HEK293 (cell line): ENCODE data around the gene GJB3.

Source experiments
- EGR2 ChIP-seq: fragments of 450-650 bp; formaldehyde crosslinking; IDR thresholded peaks from 2 replicates; pipeline ENCODE4 v1.5.1; 2016; ENCODE audit warnings: low read depth, missing biosample characterization, missing genetic modification characterization
- KLF8 ChIP-seq: fragments of 450-650 bp; formaldehyde crosslinking; IDR thresholded peaks from 2 replicates; pipeline ENCODE4 v1.5.1; 2016; ENCODE audit warnings: missing biosample characterization, missing genetic modification characterization
- REPIN1 ChIP-seq: fragments of 450-650 bp; formaldehyde crosslinking; IDR thresholded peaks from 2 replicates; pipeline ENCODE4 v1.5.1; 2017; ENCODE audit warnings: missing biosample characterization, missing genetic modification characterization, low read depth
- REST ChIP-seq: fragments of 450-650 bp; formaldehyde crosslinking; IDR thresholded peaks from 2 replicates; pipeline ENCODE4 v1.5.1; 2016; ENCODE audit warnings: missing biosample characterization, missing genetic modification characterization
- ZNF24 ChIP-seq: fragments of 450-650 bp; formaldehyde crosslinking; IDR thresholded peaks from 2 replicates; pipeline ENCODE4 v1.5.1; 2016; ENCODE audit warnings: missing biosample characterization, missing genetic modification characterization
- ZNF391 ChIP-seq: fragments of 450-650 bp; formaldehyde crosslinking; IDR thresholded peaks from 2 replicates; pipeline ENCODE4 v1.5.1; 2016; ENCODE audit warnings: low read depth, missing biosample characterization, missing genetic modification characterization, borderline replicate concordance
- ZNF433 ChIP-seq: fragments of 450-650 bp; formaldehyde crosslinking; IDR thresholded peaks from 2 replicates; pipeline ENCODE4 v1.5.1; 2016; ENCODE audit warnings: missing biosample characterization, missing genetic modification characterization, low read depth
- ZNF530 ChIP-seq: fragments of 450-650 bp; formaldehyde crosslinking; IDR thresholded peaks from 2 replicates; pipeline ENCODE4 v1.5.1; 2016; ENCODE audit warnings: low read depth, missing biosample characterization, missing genetic modification characterization
- ZNF76 ChIP-seq: fragments of 450-650 bp; formaldehyde crosslinking; IDR thresholded peaks from 2 replicates; pipeline ENCODE4; 2016; ENCODE audit warnings: low read depth, missing biosample characterization, missing genetic modification characterization, borderline replicate concordance
- TF ChIP-seq, protein P1 (sequence below): fragments of 450-650 bp; formaldehyde crosslinking; IDR thresholded peaks from 2 replicates; pipeline ENCODE4 v1.5.1; 2016; ENCODE audit warnings: missing biosample characterization, missing genetic modification characterization
- TF ChIP-seq, protein P2 (sequence below): fragments of 450-650 bp; formaldehyde crosslinking; IDR thresholded peaks from 2 replicates; pipeline ENCODE4 v1.5.1; 2017; ENCODE audit warnings: missing biosample characterization, missing genetic modification characterization

DNA sequence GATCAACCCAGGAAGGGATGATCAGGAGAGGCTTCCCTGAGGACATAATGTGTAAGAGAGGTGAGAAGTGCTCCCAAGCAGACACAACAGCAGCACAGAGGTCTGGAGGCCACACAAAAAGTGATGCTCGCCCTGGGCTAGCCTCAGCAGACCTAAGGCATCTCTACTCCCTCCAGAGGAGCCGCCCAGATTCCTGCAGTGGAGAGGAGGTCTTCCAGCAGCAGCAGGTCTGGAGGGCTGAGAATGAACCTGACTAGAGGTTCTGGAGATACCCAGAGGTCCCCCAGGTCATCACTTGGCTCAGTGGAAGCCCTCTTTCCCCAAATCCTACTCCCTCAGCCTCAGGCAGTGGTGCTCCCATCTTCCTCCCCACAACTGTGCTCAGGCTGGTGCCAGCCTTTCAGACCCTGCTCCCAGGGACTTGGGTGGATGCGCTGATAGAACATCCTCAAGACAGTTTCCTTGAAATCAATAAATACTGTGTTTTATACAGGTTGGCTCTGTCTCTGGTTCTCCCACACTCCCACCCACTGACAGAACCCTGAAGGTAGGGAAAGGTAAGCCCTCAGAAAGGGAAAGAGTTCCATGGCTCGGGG, 5.0 kb downstream of the GJB3 start:
- TF ChIP-seq, protein P1, sequence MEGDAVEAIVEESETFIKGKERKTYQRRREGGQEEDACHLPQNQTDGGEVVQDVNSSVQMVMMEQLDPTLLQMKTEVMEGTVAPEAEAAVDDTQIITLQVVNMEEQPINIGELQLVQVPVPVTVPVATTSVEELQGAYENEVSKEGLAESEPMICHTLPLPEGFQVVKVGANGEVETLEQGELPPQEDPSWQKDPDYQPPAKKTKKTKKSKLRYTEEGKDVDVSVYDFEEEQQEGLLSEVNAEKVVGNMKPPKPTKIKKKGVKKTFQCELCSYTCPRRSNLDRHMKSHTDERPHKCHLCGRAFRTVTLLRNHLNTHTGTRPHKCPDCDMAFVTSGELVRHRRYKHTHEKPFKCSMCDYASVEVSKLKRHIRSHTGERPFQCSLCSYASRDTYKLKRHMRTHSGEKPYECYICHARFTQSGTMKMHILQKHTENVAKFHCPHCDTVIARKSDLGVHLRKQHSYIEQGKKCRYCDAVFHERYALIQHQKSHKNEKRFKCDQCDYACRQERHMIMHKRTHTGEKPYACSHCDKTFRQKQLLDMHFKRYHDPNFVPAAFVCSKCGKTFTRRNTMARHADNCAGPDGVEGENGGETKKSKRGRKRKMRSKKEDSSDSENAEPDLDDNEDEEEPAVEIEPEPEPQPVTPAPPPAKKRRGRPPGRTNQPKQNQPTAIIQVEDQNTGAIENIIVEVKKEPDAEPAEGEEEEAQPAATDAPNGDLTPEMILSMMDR (tag by site-specific recombination) = no peak
- TF ChIP-seq, protein P2, sequence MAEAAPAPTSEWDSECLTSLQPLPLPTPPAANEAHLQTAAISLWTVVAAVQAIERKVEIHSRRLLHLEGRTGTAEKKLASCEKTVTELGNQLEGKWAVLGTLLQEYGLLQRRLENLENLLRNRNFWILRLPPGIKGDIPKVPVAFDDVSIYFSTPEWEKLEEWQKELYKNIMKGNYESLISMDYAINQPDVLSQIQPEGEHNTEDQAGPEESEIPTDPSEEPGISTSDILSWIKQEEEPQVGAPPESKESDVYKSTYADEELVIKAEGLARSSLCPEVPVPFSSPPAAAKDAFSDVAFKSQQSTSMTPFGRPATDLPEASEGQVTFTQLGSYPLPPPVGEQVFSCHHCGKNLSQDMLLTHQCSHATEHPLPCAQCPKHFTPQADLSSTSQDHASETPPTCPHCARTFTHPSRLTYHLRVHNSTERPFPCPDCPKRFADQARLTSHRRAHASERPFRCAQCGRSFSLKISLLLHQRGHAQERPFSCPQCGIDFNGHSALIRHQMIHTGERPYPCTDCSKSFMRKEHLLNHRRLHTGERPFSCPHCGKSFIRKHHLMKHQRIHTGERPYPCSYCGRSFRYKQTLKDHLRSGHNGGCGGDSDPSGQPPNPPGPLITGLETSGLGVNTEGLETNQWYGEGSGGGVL (tag by site-specific recombination) = no peak
- TF ChIP-seq EGR2 (tag by site-specific recombination) (no peak), REST (tag by site-specific recombination) (no peak), ZNF530 (tag by site-specific recombination) (no peak), ZNF391 (no peak), ZNF76 (tag by site-specific recombination) (no peak), ZNF24 (no peak), ZNF433 (no peak), KLF8 (no peak), REPIN1 (tag by site-specific recombination) (no peak)
